ENCODE results near the gene CFAP161. TPM values are rescaled to one million over a fixed set of nuclear protein-coding genes. Genes with fewer than 3 reads are reported as not detected.

CFAP161 gene
- total and polyA plus RNA-seq, 9 of the 15 experiments (the other 6 are each of a cell fraction or from before 2014, with no cell fraction given): 25.8 to 83.3 (median 75.6) TPM

DNA sequence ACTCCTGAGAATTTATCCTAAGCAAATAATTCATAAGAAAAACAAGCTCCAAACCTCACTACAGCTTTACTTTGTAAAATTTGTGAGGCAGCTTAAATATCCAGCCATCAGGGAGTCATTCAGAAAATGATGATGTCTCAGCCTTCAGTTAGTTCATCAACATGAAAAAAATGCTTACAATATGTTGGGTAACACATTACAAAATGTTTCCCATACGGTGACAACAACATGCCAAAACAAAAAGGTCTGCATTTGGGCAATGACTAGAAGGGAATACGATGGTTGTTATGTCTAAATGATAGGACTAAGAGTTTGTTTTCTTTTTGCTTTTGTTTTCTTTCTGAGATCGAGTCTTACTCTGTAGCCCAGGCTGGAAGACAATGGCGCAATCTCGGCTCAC lies 47.0 kb upstream of the CFAP161 start:
- in situ Hi-C loops (cut with MboI): no loop called here
- Histone ChIP-seq H3K27ac (ENCODE audit: extremely low read depth, low read depth, low read length) (no peak overlapping the region), H3K4me3 (no peak overlapping the region), H2AFZ (ENCODE audit: low read depth, low read length) (peak overlapping the region; percentile 46; the same call in 1 of the 2 replicates), H3K9ac (ENCODE audit: insufficient read depth in 1 of 2, low read depth in 2 of 2, low read length in 2 of 2) (no peak overlapping the region), H3K36me3 (ENCODE audit: control insufficient read depth, insufficient read depth, low read length) (no peaks in the 10 kb centered on the region), H3K4me2 (ENCODE audit: insufficient read depth, low read length) (no peak overlapping the region), H3K9me3 (replicated peaks; ENCODE audit: control insufficient read depth, insufficient read depth, low read depth, low read length) (no peaks in the 10 kb centered on the region), H3K4me1 (replicated peaks in 1 of 2; ENCODE audit: control insufficient read depth in 2 of 2, insufficient read depth in 2 of 2, low read length in 2 of 2) (peaks cover 16 to 22% of the 10 kb centered on the region in 2 experiments; a peak in 4 of 5 replicates), H3K9me1 (ENCODE audit: control insufficient read depth, insufficient read depth, low read length) (no peaks in the 10 kb centered on the region), H3K79me2 (ENCODE audit: control insufficient read depth, insufficient read depth, low read length) (no peaks in the 10 kb centered on the region), H3K27me3 (ENCODE audit: control insufficient read depth in 2 of 2, insufficient read depth in 2 of 2, low read length in 2 of 2) (no peaks in the 10 kb centered on the region), H4K20me1 (replicated peaks; ENCODE audit: control insufficient read depth, insufficient read depth, low read length) (no peaks in the 10 kb centered on the region)
- intact Hi-C loops (cut with micrococcal nuclease): no loop called here
- ChIA-PET CTCF (ENCODE audit: low intra/inter-chr PET ratio) (no interaction called here), POLR2A (interaction anchor here (0.6 to 0.7 kb wide), 2 partner anchors 90 to 98 kb away, joined by 3 to 5 read pairs; no protein-coding TSS in a partner anchor)
- no peak for FAIRE-seq
- TF ChIP-seq CEBPG (CRISPR knock-in tag; IDR thresholded peaks at IDR 0.05) (no peak), CEBPG (tag; conservative IDR thresholded peaks at IDR 0.05 in 1 of 2, IDR thresholded peaks at IDR 0.05 in 1 of 2) (peak in 1 of 2 experiments; percentile 58; a peak in 2 of 4 replicates), NCOR1 (IDR thresholded peaks at IDR 0.05) (no peak), ZNF41 (CRISPR knock-in tag; conservative IDR thresholded peaks at IDR 0.05) (no peak), NR2C1 (IDR thresholded peaks at IDR 0.05) (peak; percentile 22; the same call in 1 of the 2 replicates), NR2C1 (tag; IDR thresholded peaks at IDR 0.05) (peak; percentile 27; the same call in 1 of the 2 replicates), CEBPB (tag; IDR thresholded peaks at IDR 0.05) (peak; percentile 79), NR2C2 (CRISPR knock-in tag; IDR thresholded peaks at IDR 0.05) (no peak), NR2C2 (tag; IDR thresholded peaks at IDR 0.05) (0 out of 2 replicates have a peak, but pooled peaks have one; percentile 35)
- TF ChIP-seq, protein P1, sequence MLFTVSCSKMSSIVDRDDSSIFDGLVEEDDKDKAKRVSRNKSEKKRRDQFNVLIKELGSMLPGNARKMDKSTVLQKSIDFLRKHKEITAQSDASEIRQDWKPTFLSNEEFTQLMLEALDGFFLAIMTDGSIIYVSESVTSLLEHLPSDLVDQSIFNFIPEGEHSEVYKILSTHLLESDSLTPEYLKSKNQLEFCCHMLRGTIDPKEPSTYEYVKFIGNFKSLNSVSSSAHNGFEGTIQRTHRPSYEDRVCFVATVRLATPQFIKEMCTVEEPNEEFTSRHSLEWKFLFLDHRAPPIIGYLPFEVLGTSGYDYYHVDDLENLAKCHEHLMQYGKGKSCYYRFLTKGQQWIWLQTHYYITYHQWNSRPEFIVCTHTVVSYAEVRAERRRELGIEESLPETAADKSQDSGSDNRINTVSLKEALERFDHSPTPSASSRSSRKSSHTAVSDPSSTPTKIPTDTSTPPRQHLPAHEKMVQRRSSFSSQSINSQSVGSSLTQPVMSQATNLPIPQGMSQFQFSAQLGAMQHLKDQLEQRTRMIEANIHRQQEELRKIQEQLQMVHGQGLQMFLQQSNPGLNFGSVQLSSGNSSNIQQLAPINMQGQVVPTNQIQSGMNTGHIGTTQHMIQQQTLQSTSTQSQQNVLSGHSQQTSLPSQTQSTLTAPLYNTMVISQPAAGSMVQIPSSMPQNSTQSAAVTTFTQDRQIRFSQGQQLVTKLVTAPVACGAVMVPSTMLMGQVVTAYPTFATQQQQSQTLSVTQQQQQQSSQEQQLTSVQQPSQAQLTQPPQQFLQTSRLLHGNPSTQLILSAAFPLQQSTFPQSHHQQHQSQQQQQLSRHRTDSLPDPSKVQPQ (CRISPR knock-in tag; IDR thresholded peaks at IDR 0.05; ENCODE audit: borderline replicate concordance): no peak
- no peak for DNase-seq (ENCODE audit: extremely low read depth in 1 of 4, low spot score in 3 of 4)
- no peak for ATAC-seq
- no TSS peak for BruUV-seq (replicated peaks)
- WGBS (ENCODE audit: insufficient coverage, low coverage, missing lambda C conversion rate): 37% methylated on average over 5 of the region's 5 CpGs
